Subcutaneous adipose tissue (tissue), 4 donors: ENCODE data around the gene ARID4B. TPM values are rescaled to one million over a fixed set of nuclear protein-coding genes. Genes with fewer than 3 reads are reported as not detected.

Experiments used
- total RNA-seq, 4 donors: library from RNA; depleted of rRNA; stranded (reverse); fragments of >200 nt; gene quantifications; one replicate each; pipeline ENCODE4 v1.1.0, GENCODE V29; 2016
- TF ChIP-seq, protein P1 (sequence below): fragments of 450-650 bp; IDR thresholded peaks from one replicate; pipeline ENCODE4 v1.5.1; 2016; ENCODE audit warnings: low read depth, mild to moderate bottlenecking, control low read depth, antibody characterized with exemption, moderate library complexity

The ARID4B gene
- total RNA-seq, 4 donors from 2014 or later = 41.1 to 53.5 (median 48.0) TPM

DNA sequence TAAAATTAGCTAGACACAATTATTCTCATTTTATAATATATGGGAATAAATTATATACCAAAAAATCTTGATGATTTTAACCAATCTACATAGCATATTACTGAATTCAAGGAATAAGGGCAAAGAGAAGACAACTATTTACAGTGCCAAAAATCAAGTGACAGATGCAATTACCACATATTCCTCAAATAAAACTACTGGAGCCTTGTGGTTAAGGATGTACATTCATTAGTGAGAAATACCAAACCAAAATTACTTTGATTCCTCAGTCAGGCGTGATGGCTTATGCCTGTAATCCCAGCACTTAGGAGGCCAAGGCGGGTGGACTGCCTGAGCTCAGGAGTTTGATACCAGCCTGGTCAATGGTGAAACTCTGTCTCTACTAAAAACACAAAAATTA is 98.1 kb downstream of the ARID4B start:
- TF ChIP-seq, protein P1, sequence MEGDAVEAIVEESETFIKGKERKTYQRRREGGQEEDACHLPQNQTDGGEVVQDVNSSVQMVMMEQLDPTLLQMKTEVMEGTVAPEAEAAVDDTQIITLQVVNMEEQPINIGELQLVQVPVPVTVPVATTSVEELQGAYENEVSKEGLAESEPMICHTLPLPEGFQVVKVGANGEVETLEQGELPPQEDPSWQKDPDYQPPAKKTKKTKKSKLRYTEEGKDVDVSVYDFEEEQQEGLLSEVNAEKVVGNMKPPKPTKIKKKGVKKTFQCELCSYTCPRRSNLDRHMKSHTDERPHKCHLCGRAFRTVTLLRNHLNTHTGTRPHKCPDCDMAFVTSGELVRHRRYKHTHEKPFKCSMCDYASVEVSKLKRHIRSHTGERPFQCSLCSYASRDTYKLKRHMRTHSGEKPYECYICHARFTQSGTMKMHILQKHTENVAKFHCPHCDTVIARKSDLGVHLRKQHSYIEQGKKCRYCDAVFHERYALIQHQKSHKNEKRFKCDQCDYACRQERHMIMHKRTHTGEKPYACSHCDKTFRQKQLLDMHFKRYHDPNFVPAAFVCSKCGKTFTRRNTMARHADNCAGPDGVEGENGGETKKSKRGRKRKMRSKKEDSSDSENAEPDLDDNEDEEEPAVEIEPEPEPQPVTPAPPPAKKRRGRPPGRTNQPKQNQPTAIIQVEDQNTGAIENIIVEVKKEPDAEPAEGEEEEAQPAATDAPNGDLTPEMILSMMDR = no peak

DNA sequence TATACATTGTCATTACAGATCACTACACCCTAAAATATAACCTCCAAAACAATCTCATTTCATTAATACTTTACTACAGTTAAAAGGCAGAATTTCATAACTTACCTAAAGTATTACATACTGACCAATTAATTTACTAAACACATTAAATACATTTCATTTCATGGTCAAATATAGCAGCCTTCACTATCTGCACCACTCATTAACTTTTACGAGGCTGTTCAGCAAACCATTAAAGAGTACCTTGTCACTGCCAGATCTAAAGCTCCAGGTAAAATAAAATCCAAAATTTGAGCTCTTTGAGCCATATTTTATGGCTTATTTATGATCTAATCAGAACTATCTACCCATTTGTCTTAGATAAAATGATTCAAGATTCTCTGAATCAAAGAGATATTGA is 100.6 kb downstream of the ARID4B start:
- TF ChIP-seq, protein P1 = no peak

DNA sequence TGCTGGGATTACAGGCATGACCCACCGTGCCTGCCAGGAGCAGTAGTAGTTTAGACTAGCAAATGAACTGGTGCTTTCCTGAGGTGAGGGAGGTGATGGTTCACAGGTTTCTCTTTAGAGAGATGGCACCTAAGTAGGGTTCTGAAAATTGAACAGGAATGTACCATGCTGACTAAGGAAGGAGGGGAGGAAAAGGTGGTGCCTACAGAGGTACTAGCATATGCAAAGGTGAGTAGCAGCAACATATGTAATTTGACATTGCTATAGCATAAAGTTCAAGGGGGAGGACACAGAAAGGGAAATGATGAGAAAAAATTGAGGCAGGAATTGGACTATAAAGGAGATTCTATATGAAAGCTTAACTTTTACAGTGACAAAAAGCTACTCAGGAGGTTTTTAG is 101.0 kb downstream of the ARID4B start:
- TF ChIP-seq, protein P1 = no peak

DNA sequence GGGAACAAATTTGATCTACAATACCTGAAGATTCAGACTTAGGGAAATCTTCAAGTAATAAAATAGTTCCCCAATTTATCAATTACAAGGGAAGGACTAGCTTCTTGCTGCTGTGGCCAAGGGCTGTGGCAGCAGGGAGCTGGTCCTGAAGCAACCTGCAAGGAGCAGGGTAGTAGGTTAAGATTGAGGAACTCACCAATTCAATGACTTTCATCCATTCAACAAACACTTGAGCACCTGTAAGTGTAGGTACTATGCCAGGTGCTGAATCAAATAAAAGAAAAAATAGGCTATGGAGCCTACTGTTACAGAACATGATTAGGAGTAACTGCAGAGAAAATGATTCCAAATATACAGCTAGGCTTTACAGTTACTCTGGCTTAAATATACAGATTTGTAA is 102.7 kb downstream of the ARID4B start:
- TF ChIP-seq, protein P1 = no peak

DNA sequence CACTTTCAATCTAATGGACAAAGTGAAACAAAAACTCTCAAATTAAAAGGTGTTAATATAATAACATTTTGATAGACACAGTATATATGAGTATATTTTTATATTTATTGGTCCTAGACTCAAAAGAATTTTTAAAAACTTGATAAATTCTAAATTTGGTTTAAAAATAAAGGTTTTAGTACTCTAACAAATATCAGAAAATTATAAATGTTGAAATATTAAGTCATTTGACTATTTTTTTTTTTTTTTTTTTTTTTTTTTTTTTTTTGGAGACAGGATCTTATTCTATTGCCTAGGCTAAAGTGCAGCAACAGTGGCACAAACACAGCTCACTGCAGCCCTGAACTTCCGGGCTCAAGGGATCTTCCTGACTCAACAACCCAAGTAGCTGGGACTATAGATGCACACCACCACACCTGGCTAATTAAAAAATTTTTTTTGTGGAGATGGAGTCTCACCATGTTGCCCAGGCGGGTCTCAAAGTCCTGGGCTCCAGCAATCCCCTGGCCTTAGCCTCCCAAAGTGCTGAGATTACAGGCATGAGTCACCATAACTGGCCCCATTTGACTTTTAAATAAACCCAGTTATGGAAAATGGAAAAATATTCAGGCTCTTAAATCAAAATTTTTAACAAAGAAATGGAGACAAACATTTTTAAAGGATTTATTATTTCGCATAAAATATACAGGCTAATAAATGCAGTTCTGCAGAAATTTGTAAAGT is 106.2 kb downstream of the ARID4B start:
- TF ChIP-seq, protein P1 = no peak

DNA sequence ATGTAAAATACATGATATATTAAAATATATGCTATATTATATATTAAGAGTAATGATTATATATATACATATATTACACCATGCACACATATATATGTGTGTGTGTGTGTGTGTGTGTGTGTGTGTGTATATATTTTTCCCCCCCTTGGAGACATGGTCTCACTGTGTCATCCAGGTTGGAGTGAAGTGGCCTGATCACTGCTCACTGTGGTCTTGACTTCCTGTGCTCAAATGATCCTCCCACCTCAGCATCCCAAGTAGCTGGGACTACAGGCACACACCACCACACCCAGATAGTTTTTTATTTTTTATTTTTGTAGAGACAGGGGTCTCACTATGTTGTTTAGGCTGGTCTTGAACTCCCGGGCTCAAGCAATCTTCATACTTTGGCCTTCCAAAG is 112.5 kb downstream of the ARID4B start:
- TF ChIP-seq, protein P1 = no peak

DNA sequence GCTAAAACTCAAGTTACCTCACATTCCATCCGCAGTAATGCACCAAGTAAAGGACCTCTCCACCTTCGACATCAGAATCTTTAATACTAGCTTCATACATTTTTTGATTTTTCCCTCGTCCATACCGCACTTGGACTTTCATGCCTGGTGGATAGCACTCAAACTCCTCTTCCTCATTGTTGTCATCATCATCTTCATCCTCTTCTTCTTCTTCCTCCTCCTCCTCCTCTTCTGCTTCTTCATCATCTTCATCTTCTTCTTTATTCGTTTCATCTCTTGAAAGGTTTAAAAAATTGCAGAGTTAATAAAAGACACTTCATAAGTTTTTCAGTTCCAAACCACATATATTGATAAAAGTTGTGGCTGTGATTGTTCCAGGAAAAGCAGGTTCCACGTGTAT is 114.2 kb downstream of the ARID4B start:
- TF ChIP-seq, protein P1 = no peak
